OCI-LY3 (cell line): ENCODE measurements around the gene ATXN7L3.
A peak's percentile ranks its signal among the peaks of the same experiment; 100 is the strongest.

Source experiments
- H2AFZ ChIP-seq: fragments of 200-600, 300-600 bp; shearing (Covaris generic); 2 replicates; pipeline ENCODE4 v1.6.0; 2014; ENCODE audit warnings: antibody characterized with exemption, low read depth, low read length
- H3K27ac ChIP-seq: fragments of 200-600, 300-600 bp; sonication (generic); 2 replicates; pipeline ENCODE4 v1.5.1; 2014; ENCODE audit warnings: mild to moderate bottlenecking, low read length, moderate library complexity, mixed read lengths
- H3K27me3 ChIP-seq: fragments of 200-600, 300-600 bp; sonication (generic); 2 replicates; pipeline ENCODE4 v1.6.1; 2014; ENCODE audit warnings: low read depth, low read length, mixed read lengths
- H3K36me3 ChIP-seq: fragments of 200-600, 300-600 bp; sonication (generic); replicated peaks from 2 replicates; pipeline ENCODE3; 2014; ENCODE audit warnings: low read depth, low read length, mixed read lengths
- H3K4me1 ChIP-seq: fragments of 300-600, 200-600 bp; sonication (generic); 2 replicates; pipeline ENCODE4 v1.6.1; 2014; ENCODE audit warnings: low read length, mixed read lengths
- H3K4me2 ChIP-seq: fragments of 200-600, 300-600 bp; sonication (generic); 2 replicates; pipeline ENCODE4 v1.6.1; 2014; ENCODE audit warnings: low read length, mixed read lengths
- H3K4me3 ChIP-seq: fragments of 300-600, 200-600 bp; sonication (generic); 2 replicates; pipeline ENCODE4 v1.5.1; 2014; ENCODE audit warnings: antibody characterized with exemption, mild to moderate bottlenecking, low read length, moderate library complexity
- H3K79me2 ChIP-seq: fragments of 300-600, 200-600 bp; shearing (Covaris generic); 2 replicates; pipeline ENCODE4 v1.6.1; 2014; ENCODE audit warnings: mild to moderate bottlenecking, low read length, mixed read lengths
- H3K9ac ChIP-seq: fragments of 300-600, 200-600 bp; shearing (Covaris generic); 2 replicates; pipeline ENCODE4 v1.6.0; 2014; ENCODE audit warnings: mild to moderate bottlenecking, low read length, moderate library complexity
- H3K9me3 ChIP-seq: fragments of 200-600, 300-600 bp; shearing (Covaris generic); 2 replicates; pipeline ENCODE4 v1.6.1; 2014; ENCODE audit warnings: low read length, mixed read lengths; ENCODE audit not compliant: insufficient read depth
- H4K20me1 ChIP-seq: fragments of 200-600, 300-600 bp; sonication (generic); 2 replicates; pipeline ENCODE4 v1.6.1; 2016; ENCODE audit warnings: low read length, mixed read lengths; ENCODE audit not compliant: insufficient read depth
- EZH2phosphoT487 ChIP-seq: fragments of 200-600 bp; shearing (Covaris generic); IDR thresholded peaks from 2 replicates; pipeline ENCODE4 v1.6.1; 2018; ENCODE audit warnings: antibody characterized with exemption, mixed run types, low read depth
- TF ChIP-seq, protein P1 (sequence below): fragments of 200-600, 300-600 bp; sonication (generic); IDR thresholded peaks from 2 replicates; pipeline ENCODE4 v1.5.1; 2014; ENCODE audit warnings: antibody characterized with exemption, low read length, low read depth

The ATXN7L3 gene

DNA sequence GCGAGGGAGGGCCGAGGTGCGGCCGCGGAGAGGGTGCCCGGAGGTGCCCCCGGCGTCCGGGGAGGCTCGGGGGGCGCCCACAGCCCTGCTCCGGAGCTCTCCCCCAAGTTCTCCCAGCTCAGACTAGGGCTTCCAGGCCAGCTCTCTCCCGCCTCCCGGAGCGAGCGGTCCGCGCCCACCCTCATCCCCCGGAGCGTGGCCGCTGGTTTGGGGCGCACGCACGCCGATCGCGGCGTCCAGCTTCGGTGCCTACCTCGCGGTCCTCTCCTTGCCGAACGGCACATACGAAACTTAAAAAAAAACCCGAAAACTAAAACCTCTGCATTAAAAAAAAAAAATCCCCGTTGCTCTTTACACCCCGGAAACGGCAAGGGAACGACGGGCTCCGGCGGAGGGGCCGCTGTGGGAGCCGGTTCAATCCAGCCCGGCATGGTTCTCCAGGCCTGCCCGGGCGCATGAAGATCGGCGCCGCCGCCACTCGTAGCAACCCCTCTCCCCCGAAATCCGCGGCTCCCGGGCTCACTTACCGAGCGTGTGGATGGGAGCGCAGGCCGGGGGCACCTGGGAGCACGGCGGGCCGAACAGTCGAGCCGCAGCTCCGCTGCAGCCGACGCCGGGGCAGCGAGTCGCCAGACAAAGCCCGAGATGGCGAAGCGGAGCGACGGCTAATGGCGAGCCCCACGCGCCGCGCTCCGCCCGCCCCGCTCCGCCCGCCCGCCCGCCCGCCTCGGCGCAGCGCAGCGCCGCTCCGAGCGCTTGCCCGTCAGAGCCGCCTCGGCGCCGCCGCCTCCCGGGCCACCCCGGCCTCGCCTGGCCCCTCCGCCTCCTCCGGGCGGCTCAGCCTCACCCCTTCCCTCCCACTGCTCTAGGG, 20.8 kb upstream of the ATXN7L3 start:
- peaks cover 55% of the 10 kb centered on the region for H3K79me2 ChIP-seq
- H3K36me3 ChIP-seq, result peaks cover 15% of the 10 kb centered on the region
- peak overlapping the region; percentile 95 for H3K27ac ChIP-seq
- H3K4me2 ChIP-seq, result peak overlapping the region; percentile 85
- TF ChIP-seq EZH2phosphoT487, result no peak
- TF ChIP-seq, protein P1, sequence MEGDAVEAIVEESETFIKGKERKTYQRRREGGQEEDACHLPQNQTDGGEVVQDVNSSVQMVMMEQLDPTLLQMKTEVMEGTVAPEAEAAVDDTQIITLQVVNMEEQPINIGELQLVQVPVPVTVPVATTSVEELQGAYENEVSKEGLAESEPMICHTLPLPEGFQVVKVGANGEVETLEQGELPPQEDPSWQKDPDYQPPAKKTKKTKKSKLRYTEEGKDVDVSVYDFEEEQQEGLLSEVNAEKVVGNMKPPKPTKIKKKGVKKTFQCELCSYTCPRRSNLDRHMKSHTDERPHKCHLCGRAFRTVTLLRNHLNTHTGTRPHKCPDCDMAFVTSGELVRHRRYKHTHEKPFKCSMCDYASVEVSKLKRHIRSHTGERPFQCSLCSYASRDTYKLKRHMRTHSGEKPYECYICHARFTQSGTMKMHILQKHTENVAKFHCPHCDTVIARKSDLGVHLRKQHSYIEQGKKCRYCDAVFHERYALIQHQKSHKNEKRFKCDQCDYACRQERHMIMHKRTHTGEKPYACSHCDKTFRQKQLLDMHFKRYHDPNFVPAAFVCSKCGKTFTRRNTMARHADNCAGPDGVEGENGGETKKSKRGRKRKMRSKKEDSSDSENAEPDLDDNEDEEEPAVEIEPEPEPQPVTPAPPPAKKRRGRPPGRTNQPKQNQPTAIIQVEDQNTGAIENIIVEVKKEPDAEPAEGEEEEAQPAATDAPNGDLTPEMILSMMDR, result no peak
- H3K9me3 ChIP-seq, result no peaks in the 10 kb centered on the region
- H2AFZ ChIP-seq, result no peak overlapping the region
- no peaks in the 10 kb centered on the region for H4K20me1 ChIP-seq
- H3K9ac ChIP-seq, result peak overlapping the region; percentile 99
- H3K4me3 ChIP-seq, result peak overlapping the region; percentile 97
- H3K4me1 ChIP-seq, result peaks cover 29% of the 10 kb centered on the region
- H3K27me3 ChIP-seq, result no peaks in the 10 kb centered on the region

DNA sequence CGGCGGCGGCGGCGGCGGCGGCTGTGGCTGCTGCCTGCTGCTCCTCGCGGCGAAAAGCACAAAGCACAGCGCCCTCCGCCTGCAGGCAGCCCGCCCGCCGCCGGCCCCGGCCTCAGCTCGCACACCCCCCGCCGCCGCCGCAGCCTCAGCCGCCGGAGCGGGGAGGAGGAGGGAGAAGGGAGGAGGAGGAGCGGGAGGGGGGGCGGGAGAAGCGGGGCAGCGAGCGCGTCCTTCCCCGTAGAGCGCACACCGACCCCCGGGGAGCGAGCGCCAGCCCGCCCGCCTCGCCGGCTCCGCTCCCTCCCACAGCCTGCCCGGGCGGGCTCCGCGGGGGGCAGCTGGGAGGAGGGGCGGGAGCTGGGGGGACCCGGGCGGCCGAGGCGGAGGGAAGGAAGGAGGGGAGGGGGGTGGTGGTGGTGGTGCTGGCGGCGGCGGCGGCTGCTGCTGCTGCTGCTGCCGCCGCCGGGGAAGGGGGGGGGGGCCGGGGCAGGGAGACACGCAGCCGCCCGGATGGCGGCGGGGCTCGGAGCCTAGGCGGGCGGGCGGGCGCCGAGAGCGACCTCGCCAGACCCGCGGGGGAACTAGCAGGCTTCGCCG, 20.0 kb upstream of the ATXN7L3 start, which contains the start of gene UBTF:
Gene UBTF, minus strand, starts transcription at position 60 of the 597 bp plus-strand sequence. CDS start 1,446 bp downstream, outside the sequence.
- peak within 1 kb of the TSS; percentile 95 for H3K27ac ChIP-seq
- peaks cover 22% of the 10 kb centered on the region for H3K36me3 ChIP-seq
- H3K4me1 ChIP-seq, result peaks cover 33% of the 10 kb centered on the region
- TF ChIP-seq, protein P1, result no peak
- TF ChIP-seq EZH2phosphoT487, result no peak
- peak within 1 kb of the TSS; percentile 99 for H3K9ac ChIP-seq
- peak within 1 kb of the TSS; percentile 97 for H3K4me3 ChIP-seq
- H4K20me1 ChIP-seq, result no peaks in the 10 kb centered on the region
- H3K27me3 ChIP-seq, result no peaks in the 10 kb centered on the region
- no peaks in the 10 kb centered on the region for H3K9me3 ChIP-seq
- peak within 1 kb of the TSS; percentile 73 for H3K4me2 ChIP-seq
- peaks cover 63% of the 10 kb centered on the region for H3K79me2 ChIP-seq
- no peak within 1 kb of the TSS for H2AFZ ChIP-seq

DNA sequence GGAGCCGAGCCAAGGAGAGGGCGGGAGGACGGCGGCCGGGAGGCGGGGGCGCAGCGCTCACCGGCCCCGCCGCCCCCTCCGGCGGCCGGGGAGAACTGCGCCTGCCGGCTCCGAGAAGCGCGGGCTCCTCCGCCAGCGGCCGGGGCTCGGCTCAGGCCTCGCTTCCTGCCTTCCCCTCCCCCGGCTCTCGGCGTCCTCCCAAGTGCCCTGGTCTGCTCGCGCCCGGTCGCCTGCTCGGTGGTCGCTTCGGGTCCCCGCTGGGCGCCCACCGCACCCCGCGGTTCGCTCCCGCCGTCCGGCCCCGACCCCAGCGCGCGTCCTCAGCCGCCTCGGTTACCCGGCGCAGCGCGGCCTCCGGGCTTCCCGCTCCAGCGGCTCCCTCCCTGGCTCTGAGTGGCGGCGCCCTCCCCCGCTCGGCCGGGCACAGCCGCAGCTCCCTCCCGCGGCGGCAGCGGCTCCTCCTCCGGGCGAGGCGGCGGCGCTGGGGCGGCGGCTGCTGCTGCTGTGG, 19.5 kb upstream of the ATXN7L3 start:
- no peaks in the 10 kb centered on the region for H3K27me3 ChIP-seq
- TF ChIP-seq, protein P1, result 0 out of 2 replicates have a peak, but pooled peaks have one; percentile 8
- no peak for TF ChIP-seq EZH2phosphoT487
- peaks cover 28% of the 10 kb centered on the region for H3K36me3 ChIP-seq
- H3K9me3 ChIP-seq, result no peaks in the 10 kb centered on the region
- no peak overlapping the region for H2AFZ ChIP-seq
- H3K79me2 ChIP-seq, result peaks cover 64% of the 10 kb centered on the region
- H3K4me2 ChIP-seq, result peak overlapping the region; percentile 60
- peak overlapping the region; percentile 99 for H3K9ac ChIP-seq
- H3K4me1 ChIP-seq, result peaks cover 33% of the 10 kb centered on the region
- peak overlapping the region; percentile 97 for H3K4me3 ChIP-seq
- peak overlapping the region; percentile 95 for H3K27ac ChIP-seq
- H4K20me1 ChIP-seq, result no peaks in the 10 kb centered on the region
